Upper lobe of right lung (tissue), 1 donor: ENCODE data around the gene HTT. TPM values are rescaled to one million over a fixed set of nuclear protein-coding genes. Genes with fewer than 3 reads are reported as not detected.
A peak's percentile ranks its signal among the peaks of the same experiment; 100 is the strongest.

Experiments used
- ATAC-seq: fragments of 200-7000 bp; cut with Tn5 transposase; one replicate; pipeline ENCODE4 v1.9.1; 2020; ENCODE audit warnings: mild to moderate bottlenecking, moderate library complexity
- DNase-seq: peaks from one replicate; pipeline ENCODE4 v3.0.0-alpha.2; 2020
- H3K27ac ChIP-seq: fragments of 200-600 bp; one replicate; pipeline ENCODE4 v1.8.0; 2022
- H3K27me3 ChIP-seq: fragments of 200-600 bp; one replicate; pipeline ENCODE4 v1.8.0; 2022; ENCODE audit warnings: mild to moderate bottlenecking
- H3K36me3 ChIP-seq: fragments of 200-600 bp; one replicate; pipeline ENCODE4 v1.8.0; 2022
- H3K4me1 ChIP-seq: fragments of 200-600 bp; one replicate; pipeline ENCODE4 v1.8.0; 2022
- H3K4me3 ChIP-seq: fragments of 200-600 bp; one replicate; pipeline ENCODE4 v1.8.0; 2022; ENCODE audit warnings: mild to moderate bottlenecking
- H3K9me3 ChIP-seq: fragments of 200-600 bp; one replicate; pipeline ENCODE4 v1.8.0; 2022
- intact Hi-C: fragments of 100-400 bp; cut with DNase I; formaldehyde crosslinking; loops from one replicate; pipeline ENCODE4 v1.11.0; 2022
- total RNA-seq: library from RNA; stranded (reverse); fragmentation: NEBNext Ultra II Directional; extraction: Animal tissue kit (Norgen Biotek cat#: 25700); gene quantifications from one replicate; pipeline ENCODE4 v1.2.1, GENCODE V29; 2021
- TF ChIP-seq, protein P1 (sequence below): fragments of 200-600 bp; IDR thresholded peaks from one replicate; pipeline ENCODE4 v1.8.0; 2022; ENCODE audit warnings: antibody characterized with exemption
- donor health status: DM: no; HTN: yes; CAD: no; lungs with severe emphysema.

The HTT gene
- total RNA-seq, 1 donor from 2014 or later: 73.6 TPM

DNA sequence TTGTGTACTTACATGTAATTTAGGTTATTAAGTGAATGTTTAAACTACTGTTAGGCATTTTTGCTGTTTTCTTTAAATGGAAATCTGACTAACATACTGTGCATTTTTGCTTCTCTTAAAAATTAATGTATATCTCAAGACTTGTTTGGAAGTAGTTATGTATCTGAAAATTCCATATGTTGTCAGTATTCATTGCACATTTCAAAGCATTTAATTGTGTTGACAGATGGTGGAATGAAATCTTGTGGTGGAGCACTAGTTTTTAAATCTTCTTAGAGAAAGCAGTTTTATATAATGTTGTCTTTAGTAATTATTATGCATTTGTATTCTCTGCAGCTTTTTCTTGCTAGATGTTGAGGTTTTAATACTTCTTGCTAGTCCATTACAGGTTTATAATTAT lies 102.9 kb downstream of the HTT start:
- H3K27ac ChIP-seq: no peak overlapping the region
- H3K4me1 ChIP-seq: no peaks in the 10 kb centered on the region
- no peaks in the 10 kb centered on the region for H3K27me3 ChIP-seq
- TF ChIP-seq, protein P1, sequence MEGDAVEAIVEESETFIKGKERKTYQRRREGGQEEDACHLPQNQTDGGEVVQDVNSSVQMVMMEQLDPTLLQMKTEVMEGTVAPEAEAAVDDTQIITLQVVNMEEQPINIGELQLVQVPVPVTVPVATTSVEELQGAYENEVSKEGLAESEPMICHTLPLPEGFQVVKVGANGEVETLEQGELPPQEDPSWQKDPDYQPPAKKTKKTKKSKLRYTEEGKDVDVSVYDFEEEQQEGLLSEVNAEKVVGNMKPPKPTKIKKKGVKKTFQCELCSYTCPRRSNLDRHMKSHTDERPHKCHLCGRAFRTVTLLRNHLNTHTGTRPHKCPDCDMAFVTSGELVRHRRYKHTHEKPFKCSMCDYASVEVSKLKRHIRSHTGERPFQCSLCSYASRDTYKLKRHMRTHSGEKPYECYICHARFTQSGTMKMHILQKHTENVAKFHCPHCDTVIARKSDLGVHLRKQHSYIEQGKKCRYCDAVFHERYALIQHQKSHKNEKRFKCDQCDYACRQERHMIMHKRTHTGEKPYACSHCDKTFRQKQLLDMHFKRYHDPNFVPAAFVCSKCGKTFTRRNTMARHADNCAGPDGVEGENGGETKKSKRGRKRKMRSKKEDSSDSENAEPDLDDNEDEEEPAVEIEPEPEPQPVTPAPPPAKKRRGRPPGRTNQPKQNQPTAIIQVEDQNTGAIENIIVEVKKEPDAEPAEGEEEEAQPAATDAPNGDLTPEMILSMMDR: no peak
- H3K36me3 ChIP-seq: peaks cover 85% of the 10 kb centered on the region
- intact Hi-C loops: no loop called here
- H3K4me3 ChIP-seq: no peak overlapping the region
- no peaks in the 10 kb centered on the region for H3K9me3 ChIP-seq
- no peak for DNase-seq
- ATAC-seq: no peak

DNA sequence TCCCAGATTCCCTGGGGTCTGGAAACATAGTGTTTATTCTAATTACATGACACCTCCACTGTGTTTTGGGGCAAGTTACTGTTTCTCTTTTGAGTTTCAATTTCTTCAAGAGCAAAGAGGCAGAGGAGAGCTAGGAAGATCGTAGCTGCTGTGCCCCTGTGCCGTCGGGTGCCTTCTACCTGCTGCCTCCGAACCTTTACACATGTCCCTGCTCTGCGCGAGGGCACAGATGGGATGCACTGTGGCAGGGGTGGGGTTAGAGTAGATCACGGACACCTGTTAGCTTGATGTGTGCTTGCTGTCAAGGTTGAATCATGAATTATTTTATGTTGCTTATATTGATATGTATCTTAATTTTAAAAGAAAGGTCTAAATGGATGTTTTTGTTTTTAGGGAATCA lies 103.4 kb downstream of the HTT start:
- Histone ChIP-seq H3K4me1 (no peaks in the 10 kb centered on the region), H3K9me3 (no peaks in the 10 kb centered on the region), H3K36me3 (peaks cover 85% of the 10 kb centered on the region), H3K4me3 (no peak overlapping the region), H3K27me3 (no peaks in the 10 kb centered on the region), H3K27ac (no peak overlapping the region)
- DNase-seq: no peak
- intact Hi-C loops: no loop called here
- TF ChIP-seq, protein P1: no peak
- ATAC-seq: no peak

DNA sequence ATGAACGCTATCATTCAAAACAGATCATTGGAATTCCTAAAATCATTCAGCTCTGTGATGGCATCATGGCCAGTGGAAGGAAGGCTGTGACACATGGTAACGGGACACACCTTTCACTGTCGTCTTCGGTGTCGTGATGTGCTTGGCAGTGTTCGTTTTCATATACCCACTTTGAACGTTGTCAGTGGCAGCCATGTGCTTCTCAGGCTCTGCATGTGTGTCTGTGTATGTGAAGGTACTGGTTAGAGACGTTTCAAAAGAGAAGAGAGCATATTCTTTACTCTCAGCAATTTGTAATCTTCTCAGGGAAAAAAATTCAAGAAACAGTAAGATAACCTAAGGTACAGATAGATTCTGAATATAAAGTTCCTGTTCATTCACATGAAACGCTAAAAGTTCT lies 103.9 kb downstream of the HTT start:
- Histone ChIP-seq H3K27ac (no peak overlapping the region), H3K4me1 (no peaks in the 10 kb centered on the region), H3K4me3 (no peak overlapping the region), H3K27me3 (no peaks in the 10 kb centered on the region), H3K9me3 (no peaks in the 10 kb centered on the region), H3K36me3 (peaks cover 85% of the 10 kb centered on the region)
- ATAC-seq: no peak
- intact Hi-C loops: no loop called here
- no peak for DNase-seq
- TF ChIP-seq, protein P1: no peak

DNA sequence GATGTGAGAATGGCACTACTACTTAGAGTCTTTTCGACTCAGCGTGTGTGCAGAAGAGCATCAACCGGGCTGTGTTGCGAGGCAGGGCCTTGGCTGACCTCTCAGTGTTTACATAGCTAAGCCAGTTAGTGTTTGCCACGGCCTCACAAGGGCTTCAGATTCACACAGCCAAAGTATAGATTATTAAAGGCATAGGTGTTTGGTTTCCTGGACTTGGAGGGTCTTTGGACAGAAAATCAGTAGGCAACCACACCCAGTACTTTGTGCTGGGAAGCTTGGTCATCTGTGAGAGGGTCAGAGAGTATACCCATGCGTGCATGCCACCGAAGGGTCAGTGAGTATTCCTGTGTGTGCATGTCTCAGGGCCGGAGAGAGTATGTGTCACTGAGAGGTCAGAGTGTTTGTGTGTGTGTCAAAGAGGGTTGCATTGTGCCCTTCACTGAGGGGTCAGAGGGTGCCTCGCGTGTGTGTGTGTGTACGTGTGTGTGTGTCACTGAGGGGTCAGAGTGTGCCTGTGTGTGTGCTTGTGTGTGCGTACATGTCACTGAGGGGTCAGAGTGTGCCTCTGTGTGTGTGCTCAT lies 104.7 kb downstream of the HTT start:
- Histone ChIP-seq H3K9me3 (no peaks in the 10 kb centered on the region), H3K36me3 (peaks cover 85% of the 10 kb centered on the region), H3K27ac (no peak overlapping the region), H3K4me1 (no peaks in the 10 kb centered on the region), H3K27me3 (no peaks in the 10 kb centered on the region), H3K4me3 (no peak overlapping the region)
- TF ChIP-seq, protein P1: no peak
- DNase-seq: no peak
- intact Hi-C loops: no loop called here
- peak; percentile 35 for ATAC-seq

DNA sequence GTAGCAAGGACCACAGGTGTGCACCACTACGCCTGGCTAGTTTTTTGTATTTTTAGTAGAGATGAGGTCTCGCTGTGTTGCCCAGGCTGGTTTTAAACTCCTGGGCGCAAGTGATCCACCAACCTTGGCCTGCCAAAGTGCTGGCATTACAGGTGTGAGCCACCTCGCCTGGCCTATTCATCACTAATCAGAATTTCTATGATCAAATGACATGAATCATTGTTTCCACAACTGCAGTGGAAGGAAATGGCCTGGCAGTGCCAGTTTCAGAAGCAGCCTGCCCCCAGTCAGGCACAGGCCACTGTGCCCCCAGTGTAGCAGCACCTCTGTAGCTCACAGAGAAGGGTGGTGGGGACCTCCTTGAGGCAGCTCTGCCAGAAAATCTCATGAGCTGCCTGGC lies 108.5 kb downstream of the HTT start:
- DNase-seq: no peak
- Histone ChIP-seq H3K36me3 (peaks cover 92% of the 10 kb centered on the region), H3K4me1 (no peaks in the 10 kb centered on the region), H3K9me3 (no peaks in the 10 kb centered on the region), H3K27ac (no peak overlapping the region), H3K4me3 (no peak overlapping the region), H3K27me3 (no peaks in the 10 kb centered on the region)
- TF ChIP-seq, protein P1: no peak
- intact Hi-C loops: no loop called here
- ATAC-seq: no peak

DNA sequence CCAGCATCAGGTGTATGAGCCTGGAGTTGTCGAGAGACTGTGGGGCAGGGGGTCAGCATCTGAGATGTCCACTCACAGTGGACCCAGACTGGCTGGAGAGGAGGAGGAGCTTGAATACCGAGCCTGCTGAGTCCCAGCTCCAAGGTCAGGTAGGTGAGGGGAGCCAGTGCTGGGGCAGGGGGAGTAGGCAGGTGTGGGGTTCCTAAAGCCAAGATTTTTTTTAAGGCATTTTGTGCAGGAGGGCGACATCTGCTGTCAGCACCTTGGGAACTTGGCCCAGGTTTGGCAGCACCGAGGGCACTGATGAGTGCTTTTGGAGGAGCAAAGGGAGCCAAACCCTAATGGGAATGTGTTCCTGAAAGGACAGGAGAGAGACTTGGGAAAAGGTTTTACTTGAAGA lies 110.2 kb downstream of the HTT start:
- DNase-seq (no peak), ATAC-seq (no peak)
- Histone ChIP-seq H3K27ac (no peak overlapping the region), H3K9me3 (no peaks in the 10 kb centered on the region), H3K27me3 (no peaks in the 10 kb centered on the region), H3K36me3 (peaks cover 95% of the 10 kb centered on the region), H3K4me1 (no peaks in the 10 kb centered on the region), H3K4me3 (no peak overlapping the region)
- TF ChIP-seq, protein P1: no peak
- intact Hi-C loops: no loop called here
